Measurements from ENCODE around the gene EFNA1.
"Not testable (repeated sequence)": the region's sequence is repeated elsewhere in the genome, so short reads cannot be mapped to it uniquely, and the experiment has no call there.

EFNA1 gene

GRCh38 chr1:155125511-155125945, 2.1 kb upstream of the EFNA1 start:
- no peak for DNase-seq (ENCODE audit: low read depth)

DNA sequence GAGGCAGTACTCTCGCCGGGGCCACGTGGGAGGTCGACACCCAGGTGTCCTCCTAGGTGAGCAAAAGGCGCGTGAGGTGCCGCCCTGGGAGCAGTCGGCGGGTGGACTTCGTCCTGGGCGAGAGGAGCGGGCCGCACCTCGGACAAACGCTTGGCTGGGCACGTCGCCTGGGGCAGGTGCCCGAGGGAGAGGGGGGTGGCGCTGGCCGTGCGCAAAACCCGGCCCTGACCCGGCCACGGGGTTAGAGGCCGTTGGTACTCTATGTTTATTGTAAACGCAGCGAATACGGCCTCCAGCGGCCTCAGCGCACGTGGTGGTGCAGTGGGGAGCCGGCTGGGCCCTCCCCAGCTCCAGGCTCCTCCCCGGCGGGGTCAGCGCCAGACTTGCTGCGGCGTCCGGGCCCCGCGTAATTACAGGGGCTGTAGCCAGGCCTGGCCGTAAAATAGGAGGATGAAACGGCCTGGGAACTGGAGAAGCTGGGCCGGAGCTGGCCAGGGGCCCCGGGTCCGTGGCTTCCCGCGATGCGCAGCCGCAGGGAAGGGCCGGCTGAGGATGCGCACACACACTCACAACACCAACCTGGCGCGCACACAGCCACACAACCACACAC, 1.6 kb upstream of the EFNA1 start:
- peak; percentile 45 for DNase-seq (ENCODE audit: low read depth)

DNA sequence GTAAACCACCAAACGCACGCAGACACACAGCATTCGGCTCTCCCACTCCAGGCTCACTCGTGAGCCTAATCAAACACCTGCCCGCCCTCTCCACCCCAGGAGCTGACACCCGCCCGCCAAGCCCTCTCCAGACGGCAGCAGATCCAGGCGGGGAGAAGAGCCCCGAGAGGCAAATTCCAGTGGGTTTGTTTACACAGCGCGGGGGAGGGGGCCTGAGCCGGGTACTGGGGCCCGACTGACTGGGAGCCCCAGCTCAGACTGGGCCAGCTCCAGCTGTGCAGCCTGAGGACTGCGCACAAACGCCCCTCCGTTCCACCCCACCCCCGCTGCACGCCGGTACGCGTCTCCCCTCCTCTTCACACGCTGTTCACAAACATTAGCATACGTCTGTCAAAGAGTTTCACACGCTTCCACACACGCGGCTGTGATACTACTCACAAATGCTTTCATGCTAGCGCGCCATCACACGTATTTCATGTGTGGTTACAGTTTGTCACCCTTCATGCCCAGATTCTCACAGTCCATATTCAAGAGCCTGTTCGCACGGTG, 1.0 kb upstream of the EFNA1 start:
- peak; percentile 44 for DNase-seq (ENCODE audit: low read depth)

DNA sequence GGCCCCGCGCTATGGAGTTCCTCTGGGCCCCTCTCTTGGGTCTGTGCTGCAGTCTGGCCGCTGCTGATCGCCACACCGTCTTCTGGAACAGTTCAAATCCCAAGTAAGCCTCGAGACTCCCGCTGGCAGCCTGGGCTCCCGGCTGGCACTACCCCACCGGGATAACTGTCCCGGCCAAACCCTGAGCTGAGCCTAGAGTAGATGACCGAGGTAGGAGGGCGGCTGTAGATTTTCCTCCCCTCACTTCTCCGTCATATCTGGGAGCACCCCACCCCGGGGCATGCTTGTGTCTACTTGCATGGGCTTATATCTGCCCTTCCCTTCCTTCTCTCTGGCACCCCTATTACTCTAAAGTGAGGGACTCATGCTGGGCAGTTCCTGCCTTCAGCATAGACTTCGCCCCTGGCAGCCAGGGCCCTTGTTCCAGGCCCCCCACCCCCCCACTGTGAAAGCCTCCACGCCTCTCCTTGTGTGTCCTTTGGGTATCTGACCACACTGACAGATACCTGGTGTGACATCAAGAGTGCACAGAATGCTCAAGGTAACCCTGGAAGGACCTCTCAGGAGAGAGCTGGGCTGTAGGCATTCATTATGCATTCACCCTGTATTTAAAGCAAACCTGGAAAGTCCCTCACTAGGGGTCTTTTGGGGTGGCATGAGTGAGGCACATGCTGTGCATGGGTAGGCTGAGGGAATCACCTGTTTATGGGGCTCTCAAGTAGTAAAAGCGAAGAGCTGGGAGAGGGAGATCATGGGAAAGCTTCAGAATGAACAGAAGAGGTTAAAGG, 485 bp downstream of the EFNA1 start:
- no peak for DNase-seq (ENCODE audit: low read depth)

- no peak for DNase-seq (ENCODE audit: low read depth)
These were observed 1.2 kb downstream of the EFNA1 start for GRCh38 chr1:155128755-155129473.

DNA sequence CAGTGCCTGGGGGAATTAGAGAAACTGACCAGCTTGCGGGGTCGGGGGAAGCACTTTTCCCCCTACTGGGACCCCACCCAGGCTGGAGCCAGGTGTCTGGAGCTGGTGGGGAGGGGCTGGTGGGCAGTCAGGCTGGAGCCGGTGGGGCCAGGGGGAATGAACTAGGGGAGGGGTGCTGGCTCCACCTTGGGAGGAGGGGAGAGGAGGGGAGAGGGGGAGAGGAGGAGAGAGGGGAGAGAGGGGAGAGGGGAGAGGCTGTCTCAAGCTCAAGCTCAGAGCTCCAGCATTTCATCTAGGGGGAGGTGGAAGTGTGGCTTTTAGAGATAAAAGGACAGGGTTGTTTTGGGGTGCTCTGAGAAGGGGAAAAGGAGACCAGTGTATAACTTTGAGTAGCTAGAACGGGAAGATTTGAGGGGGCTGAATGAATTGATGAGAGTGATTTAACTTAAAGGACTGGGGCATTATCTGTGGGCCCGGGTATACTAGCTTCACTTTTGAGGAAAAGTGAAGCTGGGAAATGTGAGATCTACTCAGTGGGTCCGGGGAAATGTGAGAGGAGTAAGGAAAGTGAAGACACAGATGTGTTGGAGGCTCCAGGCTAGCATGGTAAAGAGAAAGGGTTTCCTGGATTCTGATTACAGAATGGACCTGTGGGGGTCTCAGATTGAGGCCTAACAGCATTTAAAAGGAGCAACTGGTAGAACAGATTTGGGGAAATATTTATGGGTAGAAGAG, 2.8 kb downstream of the EFNA1 start:
- no peak for DNase-seq (ENCODE audit: low read depth)

DNA sequence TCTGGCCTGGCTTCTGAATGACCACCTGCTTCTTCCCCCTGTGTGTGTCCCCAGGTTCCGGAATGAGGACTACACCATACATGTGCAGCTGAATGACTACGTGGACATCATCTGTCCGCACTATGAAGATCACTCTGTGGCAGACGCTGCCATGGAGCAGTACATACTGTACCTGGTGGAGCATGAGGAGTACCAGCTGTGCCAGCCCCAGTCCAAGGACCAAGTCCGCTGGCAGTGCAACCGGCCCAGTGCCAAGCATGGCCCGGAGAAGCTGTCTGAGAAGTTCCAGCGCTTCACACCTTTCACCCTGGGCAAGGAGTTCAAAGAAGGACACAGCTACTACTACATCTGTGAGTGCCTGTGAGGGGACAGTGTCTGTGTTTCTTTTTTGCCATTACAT, 3.6 kb downstream of the EFNA1 start:
- DNase-seq (ENCODE audit: low read depth), result no peak

GRCh38 chr1:155131856-155132255, 4.2 kb downstream of the EFNA1 start:
- DNase-seq (ENCODE audit: low read depth), result no peak

- no peak for DNase-seq (ENCODE audit: low read depth)
These were observed 6.2 kb downstream of the EFNA1 start for GRCh38 chr1:155133799-155134281.

- peak; percentile 31 for DNase-seq (ENCODE audit: low read depth)
These were observed 6.6 kb downstream of the EFNA1 start for GRCh38 chr1:155134322-155134721.

GRCh38 chr1:155134880-155135414, 7.3 kb downstream of the EFNA1 start:
- peak; percentile 98 for DNase-seq (ENCODE audit: low read depth)

- peak; percentile 96 for DNase-seq (ENCODE audit: low read depth)
These were observed 7.8 kb downstream of the EFNA1 start, which contains the start of gene SLC50A1 for GRCh38 chr1:155135415-155136028. Gene SLC50A1, plus strand, starts transcription at chr1:155135852. Its CDS starts 60 bp downstream, at chr1:155135912.

GRCh38 chr1:155136748-155137147, 9.1 kb downstream of the EFNA1 start:
- no peak for DNase-seq (ENCODE audit: low read depth)

- no peak for DNase-seq (ENCODE audit: low read depth)
These were observed 9.7 kb downstream of the EFNA1 start for GRCh38 chr1:155137154-155137949.

DNA sequence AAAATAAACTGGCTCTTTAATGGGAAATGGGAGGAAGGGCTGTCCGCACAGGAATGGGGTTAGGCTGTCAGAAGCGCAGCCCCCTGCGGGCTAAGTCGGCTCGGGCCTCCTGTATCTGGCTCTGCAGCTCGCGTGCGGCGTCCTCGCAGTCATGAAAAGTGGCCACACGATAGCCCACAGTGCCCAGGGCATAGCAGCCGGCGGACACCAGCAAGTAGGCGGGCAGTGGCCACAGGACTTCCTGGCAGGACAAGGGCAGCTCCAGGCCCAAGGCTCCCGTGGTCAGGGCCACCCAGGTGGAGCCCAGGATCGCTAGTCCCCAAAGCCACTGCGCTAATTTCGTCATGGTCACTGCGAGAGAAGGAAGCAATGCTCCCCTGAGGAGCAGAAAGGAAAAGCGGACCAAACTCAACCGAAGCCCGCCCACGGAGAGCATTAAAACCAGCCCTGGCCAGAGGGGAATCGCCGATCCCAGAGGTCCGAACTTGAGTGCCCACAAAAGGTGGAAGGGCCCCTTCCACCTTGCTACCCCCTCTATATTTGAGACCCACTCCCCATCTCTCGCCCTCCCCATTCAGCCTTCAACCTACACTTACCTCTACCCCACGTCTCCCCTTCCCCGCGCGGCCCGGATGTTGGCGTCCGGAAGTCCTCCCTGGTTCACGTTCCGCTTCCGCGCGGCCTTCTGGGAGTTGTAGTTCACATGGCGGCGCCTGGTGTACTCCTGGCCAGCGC, 12.4 kb downstream of the EFNA1 start, which contains the start of gene DPM3:
DPM3 (minus strand) TSS at position 637 of the 735 bp plus-strand sequence; CDS start at position 346, 291 bp downstream.
- DNase-seq (ENCODE audit: low read depth), result peak; percentile 81

DNA sequence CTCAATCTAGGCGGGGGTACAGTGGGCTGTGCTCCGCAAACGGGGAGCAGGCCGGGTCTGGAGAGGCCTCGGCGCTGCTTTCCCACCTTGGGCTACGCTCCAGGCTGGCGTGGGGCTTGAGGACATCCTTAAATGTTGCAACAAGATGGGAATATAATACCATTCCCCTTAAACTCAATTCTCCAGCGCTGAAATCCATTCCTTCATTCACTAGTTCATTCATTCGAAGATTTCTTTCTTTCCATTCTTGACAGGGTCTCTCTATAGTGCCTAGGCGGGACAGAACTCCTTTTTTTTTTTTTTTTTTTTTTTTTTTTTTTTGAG, 12.9 kb downstream of the EFNA1 start:
- DNase-seq (ENCODE audit: low read depth), result no peak

DNA sequence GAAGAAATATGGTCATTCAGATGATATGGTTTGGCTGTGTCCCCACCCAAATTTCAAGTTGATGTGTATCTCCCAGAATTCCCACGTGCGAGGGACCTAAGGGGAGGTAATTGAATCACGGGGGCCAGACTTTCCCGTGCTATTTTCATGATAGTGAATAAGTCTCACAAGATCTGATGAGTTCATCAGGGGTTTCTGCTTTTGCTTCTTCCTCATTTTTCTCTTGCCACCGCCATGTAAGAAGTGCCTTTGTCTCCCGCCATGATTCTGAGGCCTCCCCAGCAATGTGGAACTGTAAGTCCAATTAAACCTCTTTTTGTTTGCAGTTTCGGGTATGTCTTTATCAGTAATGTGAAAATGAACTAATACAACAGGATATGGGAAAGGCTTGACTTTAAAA, 14.1 kb downstream of the EFNA1 start:
- no peak for DNase-seq (ENCODE audit: low read depth)

GRCh38 chr1:155145491-155145890, 17.8 kb downstream of the EFNA1 start:
- DNase-seq (ENCODE audit: low read depth), result no peak

DNA sequence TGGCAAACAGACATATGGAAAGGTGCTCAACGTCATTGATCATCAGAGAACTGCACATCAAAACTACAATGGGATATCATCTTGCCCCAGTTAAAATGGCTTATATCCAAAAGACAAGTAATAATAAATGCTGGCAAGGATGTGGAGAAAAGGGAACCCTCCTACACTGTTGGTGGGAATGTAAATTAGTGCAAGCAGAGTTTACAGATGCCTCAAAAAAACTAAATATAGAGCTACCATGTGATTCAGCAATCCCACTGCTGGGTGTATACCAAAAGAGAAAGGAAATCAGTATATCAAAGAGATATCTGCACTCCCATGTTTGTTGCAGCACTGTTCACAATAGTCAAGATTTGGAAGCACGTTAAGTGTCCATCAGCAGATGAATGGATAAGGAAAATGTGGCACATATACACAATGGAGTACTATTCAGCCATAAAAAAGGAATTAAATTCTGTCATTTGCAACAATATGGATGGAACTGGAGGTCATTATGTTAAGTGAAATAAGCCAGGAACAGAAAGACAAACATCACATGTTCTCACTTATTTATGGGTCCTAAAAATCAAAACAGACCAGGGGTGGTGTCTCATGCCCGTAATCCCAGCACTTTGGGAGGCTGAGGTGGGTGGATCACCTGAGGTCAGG, 28.4 kb downstream of the EFNA1 start:
- DNase-seq (ENCODE audit: low read depth), result not testable (repeated sequence)
